Suprapubic skin (tissue), 4 donors: ENCODE measurements around the gene THRAP3.

Experiments
- CTCF ChIP-seq, 2 donors: fragments of 200-600 bp in 1 of 2; fragments of 450-650 bp in 1 of 2; sonication (generic) in 1 of 2; IDR thresholded peaks; one replicate each; pipeline ENCODE4 v1.5.1; 2016 to 2019; ENCODE audit warnings: antibody characterized with exemption in 2 of 2, mild to moderate bottlenecking in 1 of 2, moderate library complexity in 1 of 2
- EP300 ChIP-seq: sonication (generic); formaldehyde crosslinking; IDR thresholded peaks from one replicate; pipeline ENCODE4 v1.6.1; 2017; ENCODE audit warnings: antibody characterized with exemption
- POLR2A ChIP-seq, 2 donors: fragments of 450-650 bp; IDR thresholded peaks; one replicate each; pipeline ENCODE4 v1.6.1; 2017; ENCODE audit warnings: antibody characterized with exemption in 2 of 2, mild to moderate bottlenecking in 2 of 2, moderate library complexity in 2 of 2
- POLR2AphosphoS5 ChIP-seq, 3 donors: sonication (generic); formaldehyde crosslinking; IDR thresholded peaks; one replicate each; pipeline ENCODE4 v1.6.1; 2017; ENCODE audit warnings: antibody characterized with exemption in 3 of 3

GRCh38 chr1:36297062-36297461 is 72.8 kb downstream of the THRAP3 start:
- TF ChIP-seq CTCF (IDR thresholded peaks at IDR 0.05) (no peak), POLR2A (IDR thresholded peaks at IDR 0.05) (no peak), POLR2AphosphoS5 (IDR thresholded peaks at IDR 0.05) (peak in 1 of 3 donors; percentile 25), EP300 (no peak)
